HG03378 (cell line): ENCODE data around the gene IPO7.
"Not testable (repeated sequence)": the region's sequence is repeated elsewhere in the genome, so short reads cannot be mapped to it uniquely, and the experiment has no call there.

Source experiments
- ATAC-seq: cut with Tn5 transposase; IDR thresholded peaks from one replicate; pipeline ENCODE4 v1.9.1; 2021; ENCODE audit warnings: mild to moderate bottlenecking, moderate library complexity; ENCODE audit not compliant: unreplicated experiment

Gene IPO7

GRCh38 chr11:9397746-9398680 is 13.6 kb downstream of the IPO7 start:
- no peak for ATAC-seq

DNA sequence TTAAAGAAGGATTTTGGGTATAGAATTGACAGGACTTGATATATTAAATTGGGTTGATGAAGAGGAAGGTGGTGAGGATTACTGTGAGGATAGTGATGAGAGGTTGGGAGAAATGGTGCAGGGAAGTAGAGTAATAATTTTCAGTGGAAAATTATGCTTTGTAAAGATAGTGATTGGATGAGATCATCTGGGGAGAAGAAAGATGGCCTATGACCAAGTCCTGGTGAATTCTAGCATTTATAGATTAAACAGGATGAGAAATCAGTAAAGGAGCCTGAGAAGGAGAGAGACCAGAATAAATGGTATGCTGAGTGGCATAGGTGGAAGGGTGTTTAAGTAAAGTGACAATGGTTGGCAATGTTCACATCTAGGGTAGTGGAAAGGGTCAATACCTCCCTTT is 15.0 kb downstream of the IPO7 start:
- no peak for ATAC-seq

GRCh38 chr11:9401884-9402283 is 17.4 kb downstream of the IPO7 start:
- ATAC-seq, result not testable (repeated sequence)

GRCh38 chr11:9428706-9429105 is 44.3 kb downstream of the IPO7 start:
- no peak for ATAC-seq

DNA sequence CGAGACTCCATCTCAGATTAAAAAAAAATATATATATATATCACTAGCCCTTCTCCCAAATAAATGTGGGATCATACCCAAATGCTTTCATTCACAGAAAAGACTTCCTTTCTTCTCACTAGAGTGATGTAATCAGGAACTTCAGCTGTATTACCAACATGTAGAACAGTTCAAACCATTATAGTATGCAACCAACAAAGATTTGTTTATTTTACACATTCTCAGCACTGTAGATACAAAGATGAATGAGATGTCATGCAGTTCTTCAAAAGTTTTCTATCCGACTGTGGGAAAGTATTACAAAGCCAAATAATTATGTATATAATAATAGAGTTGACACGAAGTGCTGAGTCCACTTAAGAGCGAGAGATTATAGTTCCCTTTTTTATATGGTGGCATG is 54.2 kb downstream of the IPO7 start:
- no peak for ATAC-seq

DNA sequence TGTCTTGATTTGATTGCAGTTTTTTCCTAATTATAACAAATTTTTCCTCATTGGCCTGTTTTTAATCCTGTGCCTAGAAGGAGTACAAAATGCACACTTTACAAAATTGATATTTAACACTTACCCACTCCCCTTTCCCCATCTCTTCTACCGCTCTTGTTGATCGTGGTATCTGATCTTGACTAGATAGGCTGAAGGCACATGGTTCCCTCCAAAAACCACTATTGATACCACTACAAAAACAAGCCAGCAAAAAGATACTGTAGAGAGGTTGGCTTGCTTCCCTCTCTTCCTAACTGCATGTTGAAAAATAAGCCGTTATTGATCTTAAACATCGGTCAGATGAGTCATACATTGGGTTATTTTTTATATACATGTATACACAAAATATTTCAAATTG is 61.8 kb downstream of the IPO7 start:
- ATAC-seq, result no peak

DNA sequence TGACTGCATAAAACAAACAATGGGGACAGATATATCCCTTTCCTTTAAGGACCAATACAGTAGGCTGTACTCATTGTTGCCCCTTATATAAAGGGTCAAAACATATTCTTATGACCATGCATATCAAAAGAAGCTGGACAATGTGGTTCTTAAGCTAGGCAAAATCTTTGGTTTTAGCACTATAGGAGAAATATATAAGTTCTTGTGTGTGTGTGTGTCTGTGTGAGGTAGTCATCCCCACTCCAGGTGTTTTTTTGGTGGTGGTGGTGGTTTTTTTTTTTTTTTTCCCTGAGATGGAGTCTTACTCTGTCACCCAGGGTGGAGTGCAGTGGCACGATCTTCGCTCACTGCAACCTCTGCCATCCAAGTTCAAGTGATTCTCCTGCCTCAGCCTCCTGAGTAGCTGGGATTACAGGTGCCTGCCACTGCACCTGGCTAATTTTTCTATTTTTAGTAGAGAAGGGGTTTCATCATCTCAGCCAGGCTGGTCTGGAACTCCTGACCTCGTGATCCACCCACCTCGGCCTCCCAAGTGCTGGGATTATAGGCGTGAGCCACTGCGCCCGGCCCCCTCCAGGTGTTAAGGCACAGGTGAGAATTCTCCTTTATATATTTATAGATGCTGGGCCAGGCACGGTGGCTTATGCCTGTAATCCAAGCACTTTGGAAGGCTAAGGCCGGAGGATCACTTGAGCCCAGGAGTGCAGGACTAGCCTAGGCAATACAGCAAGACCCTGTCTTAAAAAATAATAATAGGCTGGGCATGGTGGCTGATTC is 64.3 kb downstream of the IPO7 start:
- ATAC-seq, result no peak

GRCh38 chr11:9452023-9452422 is 67.6 kb downstream of the IPO7 start:
- ATAC-seq, result not testable (repeated sequence)

- no peak for ATAC-seq
Observed at GRCh38 chr11:9455722-9456121, 71.3 kb downstream of the IPO7 start.

GRCh38 chr11:9459667-9460321 is 75.3 kb downstream of the IPO7 start:
- no peak for ATAC-seq

- peak; percentile 89 for ATAC-seq
Observed at GRCh38 chr11:9460322-9461062, 76.0 kb downstream of the IPO7 start, which contains the start of gene ZNF143. TSS of gene ZNF143 (plus strand) at chr11:9461012. CDS start at chr11:9471309, 10,297 bp downstream.

DNA sequence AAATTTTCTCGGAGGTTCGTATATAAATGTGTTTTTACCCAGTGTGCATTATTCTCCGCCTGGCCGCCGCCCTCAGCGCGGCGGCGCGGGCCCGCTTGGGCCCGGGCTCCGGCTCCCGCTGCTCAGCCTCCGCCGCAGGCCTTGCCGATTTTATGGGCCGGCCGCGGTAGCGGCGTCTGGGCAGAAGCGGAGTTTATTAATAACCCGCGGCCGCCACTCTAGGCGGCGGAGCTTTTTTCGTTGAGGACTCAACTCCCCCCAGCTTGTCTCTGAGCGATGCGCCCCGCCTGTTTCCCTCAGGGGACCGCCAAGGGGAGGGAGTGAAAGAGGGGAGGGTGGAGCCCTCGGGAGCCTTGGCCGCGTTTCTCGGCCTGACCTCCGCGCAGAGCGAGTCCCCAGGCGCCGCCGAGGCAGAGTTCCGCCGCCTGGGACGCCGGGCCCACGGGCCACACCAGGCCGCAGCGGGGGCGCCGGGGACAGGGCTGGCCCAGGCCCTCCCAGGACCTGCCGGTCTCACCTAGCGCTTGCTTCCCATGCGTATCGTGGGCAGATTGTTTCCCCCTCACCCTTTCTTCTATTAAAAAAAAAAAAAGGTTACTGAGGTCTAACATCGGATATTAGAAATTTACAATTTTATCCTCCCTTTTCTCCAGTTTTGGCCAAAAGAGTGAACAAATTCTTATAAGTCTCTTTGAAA is 76.8 kb downstream of the IPO7 start:
- peak; percentile 30 for ATAC-seq

- ATAC-seq, result no peak
Observed at GRCh38 chr11:9461760-9462134, 77.3 kb downstream of the IPO7 start.

DNA sequence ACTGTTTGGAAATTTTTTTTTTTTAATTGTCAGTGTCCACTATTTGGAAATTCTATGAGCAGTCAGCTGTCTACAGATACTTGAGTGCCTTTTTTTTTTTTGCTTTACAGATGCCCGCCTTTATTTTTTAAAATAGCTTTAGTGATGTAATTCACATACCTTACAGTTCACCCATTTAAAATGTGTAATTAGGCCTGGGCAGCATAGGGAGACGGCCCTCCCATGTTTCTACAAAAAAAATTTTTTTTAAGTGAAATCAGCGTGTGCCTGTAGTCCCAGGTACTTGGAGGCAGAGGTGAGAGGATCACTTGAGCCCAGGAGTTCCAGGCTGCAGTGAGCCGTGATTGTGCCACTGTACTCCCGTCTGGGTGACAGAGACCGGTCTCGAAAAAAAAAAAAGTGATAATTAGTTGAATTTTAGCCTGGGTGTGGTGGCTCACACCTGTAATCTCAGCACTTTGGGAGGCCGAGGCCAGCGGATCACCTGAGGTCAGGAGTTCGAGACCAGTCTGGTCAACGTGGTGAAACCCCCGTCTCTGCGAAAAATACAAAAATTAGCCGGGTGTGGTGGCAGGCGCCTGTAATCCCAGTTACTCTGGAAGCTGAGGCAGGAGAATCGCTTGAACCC is 77.8 kb downstream of the IPO7 start:
- ATAC-seq, result no peak

- ATAC-seq, result no peak
Observed at GRCh38 chr11:9462806-9463537, 78.5 kb downstream of the IPO7 start.

- ATAC-seq, result no peak
Observed at GRCh38 chr11:9470765-9471164, 86.3 kb downstream of the IPO7 start.

DNA sequence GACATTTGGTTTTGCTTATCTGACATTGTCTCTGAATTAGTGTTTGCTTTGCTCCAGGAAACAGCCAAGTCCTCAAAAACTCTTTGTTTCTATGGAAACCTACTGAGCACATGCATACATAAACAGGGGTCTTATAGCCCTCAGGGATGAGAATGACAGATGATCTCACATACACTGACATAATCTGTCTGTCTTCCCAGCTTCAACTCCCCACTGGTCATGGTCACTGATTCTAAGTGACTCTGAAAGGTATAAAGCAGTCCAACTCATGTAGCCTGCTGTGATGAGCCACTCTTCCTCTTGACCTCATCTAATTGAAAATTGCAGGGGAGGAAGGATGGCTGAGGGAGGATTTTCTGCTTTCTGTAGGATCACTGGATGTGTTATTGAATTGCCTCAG is 89.0 kb downstream of the IPO7 start:
- no peak for ATAC-seq

- no peak for ATAC-seq
Observed at GRCh38 chr11:9479899-9480298, 95.4 kb downstream of the IPO7 start.
